Measurements from ENCODE around the gene CCDC54. TPM values are rescaled to one million over a fixed set of nuclear protein-coding genes. Genes with fewer than 3 reads are reported as not detected.

CCDC54 gene
- polyA plus RNA-seq, 1 donor from 2014 or later = not detected

GRCh38 chr3:107365051-107365450 is 12.2 kb upstream of the CCDC54 start:
- no peak overlapping the region for H3K4me2 ChIP-seq (ENCODE audit: low read length)
- TF ChIP-seq TAF1 (IDR thresholded peaks at IDR 0.05; ENCODE audit: low read depth) = no peak
- no peak for TF ChIP-seq SMC3 (conservative IDR thresholded peaks at IDR 0.05; ENCODE audit: poor library complexity)
- TF ChIP-seq, protein P1, sequence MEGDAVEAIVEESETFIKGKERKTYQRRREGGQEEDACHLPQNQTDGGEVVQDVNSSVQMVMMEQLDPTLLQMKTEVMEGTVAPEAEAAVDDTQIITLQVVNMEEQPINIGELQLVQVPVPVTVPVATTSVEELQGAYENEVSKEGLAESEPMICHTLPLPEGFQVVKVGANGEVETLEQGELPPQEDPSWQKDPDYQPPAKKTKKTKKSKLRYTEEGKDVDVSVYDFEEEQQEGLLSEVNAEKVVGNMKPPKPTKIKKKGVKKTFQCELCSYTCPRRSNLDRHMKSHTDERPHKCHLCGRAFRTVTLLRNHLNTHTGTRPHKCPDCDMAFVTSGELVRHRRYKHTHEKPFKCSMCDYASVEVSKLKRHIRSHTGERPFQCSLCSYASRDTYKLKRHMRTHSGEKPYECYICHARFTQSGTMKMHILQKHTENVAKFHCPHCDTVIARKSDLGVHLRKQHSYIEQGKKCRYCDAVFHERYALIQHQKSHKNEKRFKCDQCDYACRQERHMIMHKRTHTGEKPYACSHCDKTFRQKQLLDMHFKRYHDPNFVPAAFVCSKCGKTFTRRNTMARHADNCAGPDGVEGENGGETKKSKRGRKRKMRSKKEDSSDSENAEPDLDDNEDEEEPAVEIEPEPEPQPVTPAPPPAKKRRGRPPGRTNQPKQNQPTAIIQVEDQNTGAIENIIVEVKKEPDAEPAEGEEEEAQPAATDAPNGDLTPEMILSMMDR (IDR thresholded peaks at IDR 0.05; ENCODE audit: poor library complexity, severe bottlenecking) = no peak
- no peak for TF ChIP-seq EP300 (conservative IDR thresholded peaks at IDR 0.05; ENCODE audit: poor library complexity, severe bottlenecking)
- TF ChIP-seq MXI1 (conservative IDR thresholded peaks at IDR 0.05; ENCODE audit: poor library complexity, severe bottlenecking) = no peak
- H3K36me3 ChIP-seq (ENCODE audit: insufficient read depth, low read length) = no peaks in the 10 kb centered on the region
- no peak overlapping the region for H2AFZ ChIP-seq (ENCODE audit: low read depth, low read length)
- H3K4me3 ChIP-seq (ENCODE audit: low read length) = no peak overlapping the region
- no peaks in the 10 kb centered on the region for H3K27me3 ChIP-seq (ENCODE audit: insufficient read depth, low read depth, low read length)
- H3K9ac ChIP-seq (ENCODE audit: low read length) = no peak overlapping the region
- H3K27ac ChIP-seq (ENCODE audit: low read length) = no peak overlapping the region
- H4K20me1 ChIP-seq (ENCODE audit: insufficient read depth) = no peaks in the 10 kb centered on the region
- no peaks in the 10 kb centered on the region for H3K9me2 ChIP-seq (ENCODE audit: insufficient read depth, low read length)
- H3K9me3 ChIP-seq (ENCODE audit: low read length) = no peaks in the 10 kb centered on the region
- no peaks in the 10 kb centered on the region for H3F3A ChIP-seq (ENCODE audit: insufficient read depth, low read length, poor library complexity, severe bottlenecking)
- no peaks in the 10 kb centered on the region for H3K79me2 ChIP-seq (replicated peaks; ENCODE audit: insufficient read depth, low read length)

GRCh38 chr3:107366766-107367165 is 10.5 kb upstream of the CCDC54 start:
- Histone ChIP-seq H3K9ac (ENCODE audit: low read length) (no peak overlapping the region), H3K4me3 (ENCODE audit: low read length) (no peak overlapping the region), H3K36me3 (ENCODE audit: insufficient read depth, low read length) (no peaks in the 10 kb centered on the region), H3K79me2 (replicated peaks; ENCODE audit: insufficient read depth, low read length) (no peaks in the 10 kb centered on the region), H3K9me3 (ENCODE audit: low read length) (no peaks in the 10 kb centered on the region), H2AFZ (ENCODE audit: low read depth, low read length) (no peak overlapping the region), H3K27me3 (ENCODE audit: insufficient read depth, low read depth, low read length) (no peaks in the 10 kb centered on the region), H3K9me2 (ENCODE audit: insufficient read depth, low read length) (no peaks in the 10 kb centered on the region), H3F3A (ENCODE audit: insufficient read depth, low read length, poor library complexity, severe bottlenecking) (no peaks in the 10 kb centered on the region), H4K20me1 (ENCODE audit: insufficient read depth) (no peaks in the 10 kb centered on the region), H3K27ac (ENCODE audit: low read length) (no peak overlapping the region), H3K4me2 (ENCODE audit: low read length) (no peak overlapping the region)
- TF ChIP-seq EZH2 (IDR thresholded peaks at IDR 0.05; ENCODE audit: borderline replicate concordance, insufficient read depth, low read length, poor library complexity, severe bottlenecking) = no peak
- TF ChIP-seq SMC3 (conservative IDR thresholded peaks at IDR 0.05; ENCODE audit: poor library complexity) = no peak
- no peak for TF ChIP-seq REST (IDR thresholded peaks at IDR 0.05; ENCODE audit: borderline replicate concordance)
- TF ChIP-seq TAF1 (IDR thresholded peaks at IDR 0.05; ENCODE audit: low read depth) = no peak
- no peak for TF ChIP-seq RAD21 (conservative IDR thresholded peaks at IDR 0.05)
- TF ChIP-seq, protein P1 (IDR thresholded peaks at IDR 0.05; ENCODE audit: poor library complexity, severe bottlenecking) = no peak
- no peak for TF ChIP-seq POLR2AphosphoS5 (IDR thresholded peaks at IDR 0.05)
- TF ChIP-seq EP300 (conservative IDR thresholded peaks at IDR 0.05; ENCODE audit: poor library complexity, severe bottlenecking) = no peak
- no peak for TF ChIP-seq MXI1 (conservative IDR thresholded peaks at IDR 0.05; ENCODE audit: poor library complexity, severe bottlenecking)
